GM18858 (cell line): ENCODE data around the gene HOXA4.

ENCODE experiments used
- ATAC-seq: cut with Tn5 transposase; IDR thresholded peaks from one replicate; pipeline ENCODE4 v1.9.1; 2021; ENCODE audit not compliant: unreplicated experiment

HOXA4 gene

GRCh38 chr7:27158436-27159265, 28.1 kb upstream of the HOXA4 start:
- no peak for ATAC-seq

- no peak for ATAC-seq
These were observed 27.3 kb upstream of the HOXA4 start for GRCh38 chr7:27157702-27158431.

- ATAC-seq: no peak
These were observed 26.6 kb upstream of the HOXA4 start for GRCh38 chr7:27156916-27157701.

- ATAC-seq: no peak
These were observed 25.9 kb upstream of the HOXA4 start, which contains the start of gene HOXA7 for GRCh38 chr7:27156508-27156898. HOXA7 (minus strand) TSS chr7:27156675; CDS start chr7:27156545, 130 bp downstream.

GRCh38 chr7:27155816-27156507, 25.4 kb upstream of the HOXA4 start:
- no peak for ATAC-seq

- ATAC-seq: no peak
These were observed 24.6 kb upstream of the HOXA4 start for GRCh38 chr7:27154901-27155815.

- ATAC-seq: no peak
These were observed 23.8 kb upstream of the HOXA4 start for GRCh38 chr7:27154369-27154768.

- no peak for ATAC-seq
These were observed 23.0 kb upstream of the HOXA4 start for GRCh38 chr7:27153526-27153925.

- no peak for ATAC-seq
These were observed 22.4 kb upstream of the HOXA4 start for GRCh38 chr7:27152816-27153442.

- no peak for ATAC-seq
These were observed 21.6 kb upstream of the HOXA4 start, which contains the start of gene HOXA3 for GRCh38 chr7:27151931-27152815. HOXA3 (minus strand) TSS chr7:27152583; CDS start chr7:27110640, 41,943 bp downstream.

- ATAC-seq: no peak
These were observed 20.9 kb upstream of the HOXA4 start for GRCh38 chr7:27151341-27151930.

- no peak for ATAC-seq
These were observed 20.2 kb upstream of the HOXA4 start for GRCh38 chr7:27150568-27151340.

- ATAC-seq: no peak
These were observed 19.4 kb upstream of the HOXA4 start for GRCh38 chr7:27149842-27150567.

GRCh38 chr7:27148756-27149641, 18.4 kb upstream of the HOXA4 start:
- no peak for ATAC-seq

- ATAC-seq: no peak
These were observed 17.6 kb upstream of the HOXA4 start for GRCh38 chr7:27148031-27148755.
